ENCODE results near the gene DIABLO.
"Not testable (repeated sequence)": the region's sequence is repeated elsewhere in the genome, so short reads cannot be mapped to it uniquely, and the experiment has no call there.

Gene DIABLO

DNA sequence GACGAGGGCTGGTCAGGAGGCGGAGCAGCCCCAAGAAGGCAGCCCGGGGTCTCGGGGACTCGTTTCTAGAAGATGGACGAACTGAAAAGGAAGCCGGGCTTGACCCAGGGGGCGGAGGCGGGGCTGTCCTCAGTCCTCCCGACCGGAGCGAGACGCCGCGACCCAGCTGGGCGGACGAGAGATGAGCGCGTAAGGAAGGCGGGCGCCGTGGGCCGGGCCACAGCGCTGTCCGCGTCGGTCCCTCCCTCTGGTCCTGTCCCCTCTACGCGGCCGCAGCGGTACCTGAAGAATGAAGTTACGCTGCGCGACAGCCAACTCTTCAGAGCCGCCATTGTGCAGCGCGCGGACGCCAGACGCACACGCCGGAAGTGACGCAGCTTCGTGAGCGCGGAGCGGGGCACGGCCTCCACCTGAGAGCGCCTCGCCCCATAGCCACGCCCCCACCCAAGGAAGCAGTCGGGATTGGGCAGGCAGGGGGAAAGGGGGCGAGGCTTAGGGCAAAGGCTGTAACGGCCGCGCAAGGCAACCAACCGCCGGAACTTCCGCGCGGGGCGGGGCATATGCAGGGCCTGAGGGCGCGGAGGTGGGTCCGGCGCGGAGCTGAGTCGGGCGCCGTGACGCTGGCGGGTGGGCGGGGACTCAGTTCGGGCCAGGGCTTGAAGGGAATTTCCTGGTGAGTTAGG, at the start of gene DIABLO:
TSS of gene DIABLO (minus strand) at position 370 of the 683 bp plus-strand sequence. CDS start at position 332, 38 bp downstream.
- peak; percentile 98 to 99 for DNase-seq

DNA sequence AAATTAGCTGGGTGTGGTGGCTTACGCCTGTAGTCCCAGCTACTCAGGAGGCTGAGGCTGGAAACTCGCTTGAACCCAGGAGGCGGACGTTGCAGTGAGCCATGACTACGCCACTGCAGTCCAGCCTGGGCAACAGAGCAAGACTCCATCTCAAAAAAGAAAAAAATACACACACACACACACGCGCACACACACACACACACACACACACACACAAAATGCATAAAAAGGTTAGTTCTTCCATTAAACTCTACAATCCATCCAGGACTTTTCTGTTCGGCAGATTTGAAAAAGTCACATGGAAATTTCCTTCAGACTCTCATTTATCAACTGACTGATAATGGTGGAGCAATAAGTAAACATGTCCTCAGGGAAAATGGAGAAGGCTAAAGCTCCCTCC, 49.6 kb upstream of the DIABLO start:
- DNase-seq, result no peak

DNA sequence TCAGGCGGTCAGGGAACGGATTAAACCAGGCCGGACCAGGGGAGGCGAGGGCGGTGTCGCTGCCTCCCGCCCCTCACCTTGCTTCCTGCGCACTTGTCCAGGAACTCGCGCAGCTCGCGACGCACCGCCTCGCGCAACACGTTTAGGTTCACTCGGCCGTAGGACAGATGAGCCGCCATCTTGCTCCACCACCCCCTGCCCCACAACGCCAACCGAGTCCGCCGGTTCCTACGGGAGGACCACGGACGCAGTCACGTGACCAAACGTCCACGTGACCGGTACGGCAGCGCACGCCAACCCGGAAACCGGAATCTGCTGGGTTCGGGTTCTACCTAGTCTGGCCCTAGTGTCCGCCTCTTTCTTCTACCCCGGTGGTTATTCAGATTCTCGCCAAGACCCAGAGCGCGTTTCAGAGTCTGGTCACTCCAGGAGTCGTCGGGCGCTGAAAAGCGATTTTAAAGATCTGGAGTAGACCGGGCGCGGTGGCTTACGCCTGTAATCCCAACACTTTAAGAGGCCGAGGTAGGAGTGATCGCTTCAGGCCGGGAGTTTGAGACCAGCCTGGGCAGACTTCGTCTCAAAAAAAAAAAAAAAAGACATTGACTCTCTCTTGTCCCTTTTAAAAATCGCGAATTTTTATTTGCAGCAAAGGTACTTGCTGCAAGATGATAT, 40.5 kb upstream of the DIABLO start, which contains the start of gene VPS33A:
TSS of gene VPS33A (minus strand) at position 265 of the 672 bp plus-strand sequence. CDS start at position 179, 86 bp downstream.
- peak; percentile 87 to 98 for DNase-seq

DNA sequence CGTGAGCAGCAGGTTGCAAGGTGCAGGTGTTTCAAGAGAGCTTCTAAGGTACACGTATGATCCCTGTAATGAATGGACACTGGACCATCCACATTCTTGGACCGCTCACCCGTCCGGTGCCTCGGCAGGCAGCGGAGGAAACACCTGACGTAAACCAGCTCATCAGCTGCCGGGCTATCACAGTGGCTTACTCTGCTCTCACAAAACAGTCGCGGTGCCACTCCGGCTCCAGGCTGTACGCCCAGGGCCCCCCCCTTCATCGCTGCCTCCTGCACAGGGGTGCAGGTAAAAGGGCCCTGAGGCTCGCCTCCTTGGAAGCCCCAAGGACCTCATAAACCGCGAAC, 40.0 kb upstream of the DIABLO start:
- peak in 1 of 2 experiments; percentile 30 for DNase-seq

DNA sequence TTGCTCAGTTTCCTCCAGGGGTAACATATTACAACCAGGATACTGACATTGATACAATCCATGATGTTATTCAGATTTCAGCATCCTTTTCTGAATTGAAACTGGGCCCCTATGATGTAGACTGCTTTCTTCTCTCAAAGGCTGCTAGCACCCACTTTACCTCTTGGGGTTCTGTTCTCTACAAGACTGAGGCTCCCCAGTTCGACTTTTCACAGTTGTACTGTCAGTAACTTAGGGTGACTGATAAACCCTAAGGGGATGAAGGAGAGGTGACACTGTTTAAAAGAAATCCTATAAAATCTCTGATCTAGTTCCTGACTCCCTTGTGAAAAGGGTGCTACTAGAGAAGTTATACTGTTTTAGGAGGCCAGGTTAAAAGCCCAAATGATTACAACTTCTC, 39.6 kb upstream of the DIABLO start:
- DNase-seq, result no peak

DNA sequence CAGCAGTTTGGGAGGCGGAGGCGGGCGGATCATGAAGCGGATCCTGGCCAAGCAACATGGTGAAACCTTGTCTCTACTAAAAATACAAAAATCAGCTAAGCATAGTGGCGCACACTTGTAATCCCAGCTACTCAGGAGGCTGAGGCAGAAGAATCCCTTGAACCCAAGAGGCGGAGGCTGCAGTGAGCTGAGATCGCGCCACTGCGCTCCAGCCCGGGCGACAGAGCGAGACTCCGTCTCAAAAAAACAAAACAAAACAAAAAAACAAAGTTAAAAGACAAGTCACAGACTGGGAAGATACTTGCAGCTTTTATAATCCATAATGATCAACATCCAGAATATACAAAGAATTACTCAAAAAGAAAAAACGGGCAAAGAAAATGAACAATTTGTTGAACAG, 34.9 kb upstream of the DIABLO start:
- not testable (repeated sequence) for DNase-seq

DNA sequence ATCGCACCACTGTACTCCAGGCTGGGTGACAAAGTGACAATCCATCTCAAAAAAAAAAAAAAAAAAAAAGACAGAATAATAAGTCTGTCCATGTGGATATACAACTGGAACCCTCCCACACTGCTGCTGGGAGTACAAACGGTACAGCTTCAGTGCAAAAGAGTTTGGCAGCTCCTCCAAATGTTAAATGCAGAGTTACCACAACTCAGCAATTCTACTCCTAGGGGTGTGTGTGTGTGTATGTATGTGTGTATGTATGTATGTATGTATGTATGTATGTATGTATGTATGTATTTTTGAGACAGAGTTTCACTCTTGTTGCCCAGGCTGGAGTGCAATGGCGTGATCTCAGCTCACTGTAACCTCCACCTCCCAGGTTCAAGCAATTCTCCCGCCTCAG, 33.1 kb upstream of the DIABLO start:
- DNase-seq, result not testable (repeated sequence)

DNA sequence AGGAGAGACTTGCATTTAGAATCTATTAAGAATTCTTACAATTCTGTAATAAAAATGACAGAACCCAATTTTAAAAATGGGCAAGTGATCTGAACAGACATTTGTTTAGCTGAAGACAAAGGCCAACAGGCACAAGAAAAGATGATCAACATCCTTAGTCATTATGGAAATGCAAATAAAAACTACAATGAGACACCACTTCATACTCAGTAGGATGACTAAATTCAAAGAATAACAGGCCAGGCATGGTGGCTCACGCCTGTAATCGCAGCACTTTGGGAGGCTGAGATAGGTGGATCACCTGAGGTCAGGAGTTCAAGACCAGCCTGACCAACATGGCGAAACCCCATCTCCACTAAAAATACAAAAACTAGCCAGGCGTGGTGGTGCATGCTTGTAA, 32.6 kb upstream of the DIABLO start:
- not testable (repeated sequence) for DNase-seq

DNA sequence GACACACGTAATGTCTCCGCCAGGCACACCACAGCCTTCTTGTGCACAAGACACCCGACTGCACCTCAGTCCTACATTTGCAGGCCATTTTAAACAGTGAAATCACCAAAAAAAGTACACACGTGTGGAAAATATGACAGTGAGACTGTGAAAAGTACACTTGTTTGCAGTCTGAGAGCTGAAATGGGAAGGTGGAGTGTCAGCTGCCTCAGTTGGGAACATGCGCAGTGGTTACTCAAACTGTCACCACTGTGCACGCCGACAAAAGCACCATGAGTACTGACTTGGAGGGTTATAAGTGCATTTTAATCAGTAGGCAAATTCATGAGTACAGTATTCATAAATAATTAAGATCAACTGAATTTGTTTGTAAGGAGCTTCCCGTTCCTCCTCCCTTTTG, 24.7 kb upstream of the DIABLO start:
- DNase-seq, result no peak

DNA sequence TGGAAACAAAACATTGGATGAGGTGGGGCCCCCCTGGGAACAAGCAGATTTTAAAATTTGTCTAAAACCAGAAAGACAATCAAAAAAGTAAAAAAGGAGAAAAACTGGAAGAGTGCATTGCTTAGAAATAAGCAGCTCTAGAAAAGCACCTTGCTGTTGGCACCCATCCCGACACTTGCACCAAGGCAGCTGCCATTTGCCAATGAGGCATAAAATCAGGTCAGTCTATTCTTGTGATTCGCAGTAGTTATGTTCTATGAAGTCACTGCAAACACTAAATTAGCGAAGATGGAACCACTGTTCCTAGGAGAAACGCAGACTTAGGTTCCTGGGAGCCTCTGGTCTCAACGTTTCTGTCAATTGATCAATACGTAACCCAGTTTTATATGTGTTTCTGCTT, 24.2 kb upstream of the DIABLO start:
- DNase-seq, result no peak

DNA sequence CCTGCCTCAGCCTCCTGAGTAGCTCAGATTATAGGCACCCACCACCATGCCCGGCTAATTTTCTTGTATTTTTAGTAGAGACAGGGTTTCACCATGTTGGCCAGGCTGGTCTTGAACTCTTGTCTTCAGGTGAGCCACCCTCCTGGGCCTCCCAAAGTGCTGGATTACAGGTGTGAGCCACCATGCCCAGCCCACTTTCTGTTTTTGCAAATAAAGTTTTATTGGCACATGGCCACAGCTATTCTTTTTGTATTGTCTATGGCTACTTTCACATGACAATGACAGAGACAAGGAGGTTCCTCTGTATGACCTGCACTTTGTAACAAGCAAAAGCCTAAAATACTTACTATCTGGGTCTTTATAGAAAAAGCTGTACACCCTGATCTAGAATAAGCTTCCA, 19.7 kb upstream of the DIABLO start:
- no peak for DNase-seq

DNA sequence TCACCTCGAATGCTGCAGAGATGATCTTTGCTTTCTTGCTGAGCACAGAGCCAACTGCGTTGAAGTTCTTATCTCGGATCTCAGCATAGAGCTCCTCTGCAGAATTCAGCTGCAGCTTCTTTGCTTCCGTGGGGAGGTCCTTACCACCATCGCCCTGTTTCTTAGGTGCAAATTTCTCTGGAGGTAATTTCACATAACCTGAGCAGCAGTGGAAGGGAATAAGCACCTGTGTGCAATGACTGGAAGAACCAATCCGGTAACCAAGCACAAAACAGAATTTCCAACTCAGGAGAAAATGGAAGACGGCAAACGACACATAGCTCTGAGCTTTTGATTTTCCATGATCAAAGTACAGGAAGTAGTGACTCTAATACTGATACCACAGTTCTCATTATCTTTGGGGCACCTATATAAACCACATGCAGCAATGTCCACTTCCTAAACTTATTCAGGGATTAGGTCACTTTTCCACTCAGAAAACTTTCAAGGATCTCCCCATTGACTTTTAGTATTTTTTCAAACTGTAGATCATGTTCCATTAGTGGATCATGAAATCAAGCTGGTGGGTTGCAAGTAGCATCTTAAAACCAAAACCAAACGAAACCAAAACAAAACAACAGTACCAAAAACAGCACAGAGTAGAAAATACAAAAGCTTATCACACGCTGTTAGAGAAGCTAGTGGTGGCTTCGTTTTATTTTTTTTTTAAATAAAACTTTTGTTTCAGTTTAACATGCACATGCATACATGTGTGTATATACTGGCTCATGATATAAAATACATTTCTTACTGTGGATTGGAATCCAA, 18.9 kb upstream of the DIABLO start:
- no peak for DNase-seq

DNA sequence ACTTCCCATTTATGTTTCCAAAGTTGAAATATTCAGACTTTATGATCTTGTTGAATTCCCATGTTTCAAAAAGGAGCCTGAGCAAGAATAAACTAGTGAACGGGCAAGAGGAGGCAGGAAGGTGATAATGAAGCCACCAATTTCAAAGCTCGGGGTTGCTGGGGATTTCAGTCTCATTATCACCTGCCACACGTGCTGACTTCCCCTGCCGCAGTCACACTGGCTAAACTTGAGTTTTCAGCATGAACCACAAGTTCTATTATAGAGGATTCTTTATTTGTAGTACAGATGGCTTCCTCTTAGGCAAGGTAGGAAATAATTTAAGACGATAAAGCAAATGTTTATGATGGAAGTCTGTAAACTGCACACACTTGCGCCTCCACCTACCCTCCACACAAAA, 18.1 kb upstream of the DIABLO start:
- no peak for DNase-seq

DNA sequence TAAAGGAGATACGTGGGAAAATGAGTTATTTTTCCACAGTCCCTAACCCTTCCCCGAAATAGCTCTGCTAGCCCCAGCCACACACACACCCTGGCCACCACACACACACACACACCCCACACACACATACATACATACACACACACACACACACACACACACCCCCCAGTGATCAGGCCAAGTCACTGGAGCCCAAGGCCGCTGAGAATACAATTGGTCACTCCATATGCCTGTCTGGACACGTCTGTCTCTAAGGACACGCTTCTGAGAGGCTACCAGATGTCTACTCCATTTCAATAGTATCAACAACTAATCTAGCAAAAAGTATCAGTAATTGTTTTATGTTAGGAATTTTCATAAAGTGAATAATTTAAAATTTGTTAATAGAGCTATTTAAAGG, 13.0 kb upstream of the DIABLO start:
- peak in 1 of 2 experiments; percentile 4 for DNase-seq

DNA sequence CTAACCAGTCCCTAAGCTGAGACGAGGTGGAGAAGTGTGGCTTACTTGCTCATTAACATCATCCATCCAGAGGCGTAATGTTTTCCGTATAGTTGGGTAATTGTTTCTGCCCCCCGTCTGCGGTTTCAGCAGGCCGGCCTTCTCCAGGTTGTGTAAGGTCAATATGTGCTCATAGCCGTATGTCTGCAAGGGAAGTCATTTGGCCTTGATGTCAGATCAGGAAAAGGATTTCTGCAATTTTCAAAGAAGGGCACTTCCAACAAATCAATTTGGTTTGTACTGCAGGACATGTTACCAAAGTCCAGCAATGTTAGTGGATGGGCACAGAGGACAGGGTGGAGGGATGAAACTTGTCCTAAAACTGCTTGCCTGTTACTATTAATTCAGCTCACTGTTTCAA, 9.9 kb upstream of the DIABLO start:
- no peak for DNase-seq

DNA sequence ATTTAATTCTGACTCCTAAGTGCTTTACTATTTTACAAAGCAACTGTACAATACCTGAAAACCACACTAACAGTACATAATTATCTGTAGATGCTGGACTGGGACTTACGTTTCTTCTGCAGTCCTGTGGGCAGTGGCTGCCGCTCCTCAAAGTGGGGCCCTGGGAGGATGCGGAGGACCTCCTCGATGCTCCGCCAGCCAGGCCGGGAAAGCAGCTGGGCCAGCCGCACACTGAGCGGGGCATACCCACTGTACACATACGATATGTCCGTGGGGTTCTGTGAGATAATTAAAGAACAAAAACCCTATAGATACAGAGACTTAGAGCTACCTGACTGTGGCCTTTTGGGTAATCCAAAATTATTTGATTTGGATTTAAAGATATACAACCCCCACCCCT, 6.8 kb upstream of the DIABLO start:
- no peak for DNase-seq

DNA sequence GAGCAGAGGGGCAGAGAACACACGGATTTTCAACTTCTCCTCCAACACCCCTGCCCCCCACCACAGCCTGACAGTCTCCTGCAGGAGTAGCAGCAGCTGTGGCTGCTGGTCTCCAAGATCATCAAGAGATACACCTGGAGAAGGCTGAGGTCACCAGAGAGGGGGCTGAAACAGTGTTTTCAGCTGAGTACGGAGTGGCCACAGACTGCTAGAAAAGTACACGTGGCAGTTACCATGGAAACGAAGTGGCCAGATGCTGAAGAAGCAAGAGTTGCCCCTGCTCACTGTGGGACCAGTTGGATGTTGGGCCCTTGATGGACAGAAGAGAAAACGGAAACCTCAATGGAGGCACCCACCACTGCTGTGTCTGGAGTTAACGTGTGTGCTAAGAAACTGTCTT, 4.9 kb upstream of the DIABLO start:
- no peak for DNase-seq

DNA sequence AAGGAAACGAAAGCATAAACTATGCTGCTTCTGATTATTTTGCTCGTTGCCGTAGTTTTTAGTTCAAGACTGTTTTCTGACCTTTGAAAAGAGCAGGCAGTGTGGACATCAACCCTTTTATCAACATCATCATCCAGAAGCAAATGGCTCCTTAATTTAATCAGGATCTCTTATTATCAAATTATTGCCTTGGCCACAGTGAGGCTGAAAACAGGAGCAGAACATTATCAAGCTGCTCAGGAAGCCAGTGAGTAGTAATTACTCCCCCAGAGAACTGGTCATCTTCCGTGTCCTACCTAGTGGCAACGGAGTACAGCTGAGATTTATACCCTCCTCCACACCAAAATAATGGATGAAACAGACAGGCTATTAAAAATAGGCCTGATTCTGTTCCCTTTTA, 2.2 kb upstream of the DIABLO start:
- no peak for DNase-seq

DNA sequence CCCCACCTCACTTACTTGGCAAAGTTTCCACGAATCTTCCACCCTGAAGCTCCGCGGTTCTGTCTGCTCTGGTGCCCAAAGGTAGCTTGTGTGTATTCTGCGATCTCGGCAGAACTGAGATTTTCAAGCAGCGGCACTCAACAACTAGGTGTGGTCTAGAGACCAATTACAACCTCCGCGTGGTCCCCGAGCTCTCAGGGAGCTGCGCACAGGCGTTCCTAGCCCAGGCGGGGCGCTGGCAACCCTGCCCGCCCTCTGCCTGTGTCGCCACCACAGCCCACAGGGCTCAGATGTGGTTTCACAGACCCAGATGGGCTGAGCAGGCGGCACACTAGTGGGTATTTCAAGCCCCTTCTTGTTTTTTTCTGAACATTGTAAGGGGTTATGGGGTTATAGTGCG, 1.5 kb upstream of the DIABLO start:
- no peak for DNase-seq

DNA sequence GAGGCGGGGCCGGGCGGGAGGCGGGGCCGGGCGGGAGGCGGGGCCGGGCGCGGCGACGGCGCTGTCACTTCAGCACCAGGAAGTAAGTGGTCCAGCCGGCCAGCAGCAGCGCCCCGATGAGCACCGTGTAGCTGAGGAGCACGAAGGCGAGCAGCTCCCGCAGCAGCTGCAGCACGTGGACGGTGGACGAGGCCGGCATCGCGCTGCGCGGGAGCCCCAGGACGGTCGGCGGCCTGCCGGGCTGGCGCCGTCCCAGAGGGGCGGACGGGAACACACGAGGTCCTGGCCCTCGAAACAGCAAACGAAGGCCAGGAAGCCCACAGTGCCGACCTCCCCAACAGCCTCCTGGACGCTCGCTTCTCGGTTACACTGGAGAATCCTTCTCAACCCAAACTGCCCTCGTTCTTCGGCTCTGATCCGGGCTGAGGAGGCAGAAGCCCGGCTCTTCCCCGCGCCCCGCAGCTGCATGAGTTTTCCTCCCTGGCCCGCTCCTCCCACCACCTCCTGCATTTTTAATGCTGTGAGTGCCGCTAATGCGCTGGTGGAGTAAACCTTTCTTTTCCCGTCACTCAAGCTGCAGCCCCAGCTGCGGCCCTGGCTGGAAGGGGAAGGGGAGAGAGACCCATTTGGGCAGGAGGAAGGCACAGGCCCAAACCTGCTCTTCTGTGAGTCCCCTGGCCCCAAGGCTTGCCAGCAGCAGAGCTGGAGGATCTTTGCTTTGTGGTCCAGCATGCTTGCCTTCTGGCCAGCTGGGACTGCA, 694 bp upstream of the DIABLO start:
- no peak for DNase-seq

DNA sequence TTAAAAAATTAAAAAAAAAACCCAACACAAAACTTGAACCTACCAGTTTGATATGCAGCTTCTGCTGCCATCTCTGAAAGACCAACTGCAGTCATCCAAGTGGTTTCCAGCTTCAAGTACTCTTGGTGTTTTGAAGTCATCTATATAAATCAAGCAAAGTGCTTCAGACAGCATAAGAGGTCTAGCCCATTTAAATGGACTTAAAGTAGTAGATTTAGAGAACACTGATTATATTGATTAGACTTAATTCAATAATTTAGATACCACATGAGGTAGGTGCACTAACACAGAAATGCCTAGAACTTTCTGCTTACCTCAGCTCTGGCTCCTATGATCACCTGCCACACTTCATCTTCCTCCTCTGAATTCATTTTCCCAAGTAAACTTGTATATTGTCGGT, 9.4 kb downstream of the DIABLO start:
- no peak for DNase-seq

DNA sequence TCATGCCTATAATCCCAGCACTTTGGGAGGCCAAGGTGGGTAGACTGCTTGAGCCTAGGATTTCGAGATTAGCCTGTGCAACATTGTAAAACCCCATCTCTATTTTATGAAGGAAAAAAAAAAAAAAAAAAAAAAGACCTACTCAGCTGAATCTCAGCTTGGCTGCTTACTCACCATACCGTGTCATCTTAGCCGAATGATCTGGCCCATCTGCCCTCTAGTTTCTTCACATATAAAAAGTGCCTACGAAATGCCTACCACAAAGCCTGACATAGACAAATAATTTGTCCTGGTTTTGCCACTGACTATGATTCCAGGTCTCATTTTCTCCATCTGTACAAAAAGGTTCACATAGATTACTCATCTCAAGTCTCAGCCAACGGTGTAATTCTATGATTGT, 10.1 kb downstream of the DIABLO start:
- DNase-seq, result no peak

Data from NCI-H524 (cell line).